ENCODE measurements around the gene COA7.
"Not testable (repeated sequence)": the region's sequence is repeated elsewhere in the genome, so short reads cannot be mapped to it uniquely, and the experiment has no call there.

COA7 gene

GRCh38 chr1:52727956-52728656 is 30.0 kb upstream of the COA7 start:
- Histone ChIP-seq H3K4me3 (no peak overlapping the region), H4K20me1 (peaks cover 51% of the 10 kb centered on the region), H3K36me3 (peaks cover 29% of the 10 kb centered on the region), H3K9ac (peak overlapping the region; percentile 90; the same call in 1 of the 2 replicates), H3K27me3 (no peaks in the 10 kb centered on the region), H3K4me2 (peak overlapping the region; percentile 88), H3K27ac (no peak overlapping the region), H3K9me3 (no peaks in the 10 kb centered on the region), H3K4me1 (peaks cover 41% of the 10 kb centered on the region)
- TF ChIP-seq Cebpa-rat (IDR thresholded peaks at IDR 0.05): no peak

GRCh38 chr1:52727114-52727586 is 29.0 kb upstream of the COA7 start:
- H4K20me1 ChIP-seq: peaks cover 50% of the 10 kb centered on the region
- H3K4me2 ChIP-seq: peak overlapping the region; percentile 88
- H3K4me3 ChIP-seq: peak overlapping the region; percentile 92
- peak overlapping the region; percentile 90 for H3K9ac ChIP-seq
- TF ChIP-seq Cebpa-rat (IDR thresholded peaks at IDR 0.05): no peak
- peak overlapping the region; percentile 86 for H3K27ac ChIP-seq
- H3K27me3 ChIP-seq: no peaks in the 10 kb centered on the region
- no peaks in the 10 kb centered on the region for H3K9me3 ChIP-seq
- H3K36me3 ChIP-seq: peaks cover 22% of the 10 kb centered on the region
- H3K4me1 ChIP-seq: peaks cover 35% of the 10 kb centered on the region

GRCh38 chr1:52726265-52727113 is 28.3 kb upstream of the COA7 start, which contains the start of gene ZYG11B:
TSS of gene ZYG11B (plus strand) at chr1:52726453. CDS start at chr1:52726654, 201 bp downstream.
- H3K27ac ChIP-seq: peak within 1 kb of the TSS; percentile 86

GRCh38 chr1:52725903-52726264 is 27.7 kb upstream of the COA7 start:
- H3K27ac ChIP-seq: no peak overlapping the region
- TF ChIP-seq Cebpa-rat (IDR thresholded peaks at IDR 0.05): no peak
- peaks cover 13% of the 10 kb centered on the region for H3K36me3 ChIP-seq
- no peaks in the 10 kb centered on the region for H3K9me3 ChIP-seq
- H4K20me1 ChIP-seq: peaks cover 44% of the 10 kb centered on the region
- peaks cover 29% of the 10 kb centered on the region for H3K4me1 ChIP-seq
- H3K4me2 ChIP-seq: peak overlapping the region; percentile 82
- peak overlapping the region; percentile 92 for H3K4me3 ChIP-seq
- no peaks in the 10 kb centered on the region for H3K27me3 ChIP-seq
- H3K9ac ChIP-seq: no peak overlapping the region

More at GRCh38 chr1:52726265-52727113, 28.3 kb upstream of the COA7 start, which contains the start of gene ZYG11B:
- Histone ChIP-seq H3K9me3 (no peaks in the 10 kb centered on the region), H3K27me3 (no peaks in the 10 kb centered on the region), H3K9ac (peak within 1 kb of the TSS; percentile 90), H3K4me3 (peak within 1 kb of the TSS; percentile 92), H3K4me2 (peak within 1 kb of the TSS; percentile 88), H4K20me1 (peaks cover 50% of the 10 kb centered on the region), H3K36me3 (peaks cover 16% of the 10 kb centered on the region), H3K4me1 (peaks cover 29% of the 10 kb centered on the region)
- TF ChIP-seq Cebpa-rat (IDR thresholded peaks at IDR 0.05): no peak

GRCh38 chr1:52723260-52723659 is 25.1 kb upstream of the COA7 start:
- TF ChIP-seq Cebpa-rat (IDR thresholded peaks at IDR 0.05): no peak
- no peak overlapping the region for H3K27ac ChIP-seq
- no peak overlapping the region for H3K9ac ChIP-seq
- no peak overlapping the region for H3K4me2 ChIP-seq
- no peaks in the 10 kb centered on the region for H3K27me3 ChIP-seq
- peaks cover 19% of the 10 kb centered on the region for H3K4me1 ChIP-seq
- H3K9me3 ChIP-seq: no peaks in the 10 kb centered on the region
- no peak overlapping the region for H3K4me3 ChIP-seq
- peaks cover 18% of the 10 kb centered on the region for H4K20me1 ChIP-seq
- no peaks in the 10 kb centered on the region for H3K36me3 ChIP-seq

- not testable (repeated sequence) for H3K4me1 ChIP-seq, H3K27me3 ChIP-seq, H3K27ac ChIP-seq, H3K9ac ChIP-seq, H4K20me1 ChIP-seq, H3K9me3 ChIP-seq, H3K4me3 ChIP-seq, H3K4me2 ChIP-seq, H3K36me3 ChIP-seq
These were observed 17.1 kb upstream of the COA7 start for GRCh38 chr1:52715296-52715695.

- Histone ChIP-seq H4K20me1 (no peaks in the 10 kb centered on the region), H3K4me2 (no peak overlapping the region), H3K36me3 (no peaks in the 10 kb centered on the region), H3K27ac (no peak overlapping the region), H3K4me3 (no peak overlapping the region), H3K27me3 (no peaks in the 10 kb centered on the region), H3K4me1 (peaks cover 10% of the 10 kb centered on the region), H3K9ac (no peak overlapping the region), H3K9me3 (no peaks in the 10 kb centered on the region)
- no peak for TF ChIP-seq Cebpa-rat (IDR thresholded peaks at IDR 0.05)
These were observed 15.4 kb upstream of the COA7 start for GRCh38 chr1:52713590-52713989.

- Histone ChIP-seq H3K9ac (no peak overlapping the region), H3K4me1 (no peaks in the 10 kb centered on the region), H4K20me1 (no peaks in the 10 kb centered on the region), H3K4me3 (no peak overlapping the region), H3K4me2 (no peak overlapping the region), H3K36me3 (no peaks in the 10 kb centered on the region), H3K27ac (no peak overlapping the region), H3K9me3 (no peaks in the 10 kb centered on the region), H3K27me3 (no peaks in the 10 kb centered on the region)
- no peak for TF ChIP-seq Cebpa-rat (IDR thresholded peaks at IDR 0.05)
These were observed 10.9 kb upstream of the COA7 start for GRCh38 chr1:52709016-52709415.

GRCh38 chr1:52707927-52708655 is 9.9 kb upstream of the COA7 start:
- TF ChIP-seq Cebpa-rat (IDR thresholded peaks at IDR 0.05): no peak
- no peaks in the 10 kb centered on the region for H3K9me3 ChIP-seq
- H4K20me1 ChIP-seq: no peaks in the 10 kb centered on the region
- no peak overlapping the region for H3K27ac ChIP-seq
- no peak overlapping the region for H3K4me3 ChIP-seq
- H3K4me2 ChIP-seq: no peak overlapping the region
- H3K27me3 ChIP-seq: no peaks in the 10 kb centered on the region
- H3K36me3 ChIP-seq: no peaks in the 10 kb centered on the region
- no peak overlapping the region for H3K9ac ChIP-seq
- peaks cover 8% of the 10 kb centered on the region for H3K4me1 ChIP-seq

Measured in BLaER1 (cell line).